PFSK-1 (cell line): ENCODE data around the gene GATM.

Source experiments
- REST ChIP-seq, 2 experiments: IDR thresholded peaks; 2 replicates each; pipeline versions ENCODE4 v1.6.1 to v1.8.0; 2011 to 2012; ENCODE audit warnings: low read depth in 2 of 2, low read length in 2 of 2, control low read depth in 1 of 2, inconsistent platforms in 1 of 2, mild to moderate bottlenecking in 1 of 2, moderate library complexity in 1 of 2; ENCODE audit not compliant: insufficient read depth in 1 of 2
- SIN3A ChIP-seq: IDR thresholded peaks from 2 replicates; pipeline ENCODE4 v1.6.1; 2012; ENCODE audit warnings: mild to moderate bottlenecking, low read length, moderate library complexity, borderline replicate concordance; ENCODE audit not compliant: insufficient read depth

GRCh38 chr15:45387380-45388007 is 9.2 kb upstream of the GATM start:
- TF ChIP-seq SIN3A (no peak), REST (IDR thresholded peaks at IDR 0.05; ENCODE audit: insufficient read depth in 1 of 2, low read depth in 2 of 2, low read length in 2 of 2) (no peak)
